Measurements from ENCODE around the gene PAN2.
"Not testable (repeated sequence)": the region's sequence is repeated elsewhere in the genome, so short reads cannot be mapped to it uniquely, and the experiment has no call there.

GRCh38 chr12:56335527-56335926 lies 1.7 kb upstream of the PAN2 start:
- not testable (repeated sequence) for TF ChIP-seq POLR2A, CTCF (IDR thresholded peaks at IDR 0.05)

Measured in testis (tissue), 2 donors.